Cardiac ventricle fibroblast (primary cell): Measurements from ENCODE around the gene RAD23B. TPM values are rescaled to one million over a fixed set of nuclear protein-coding genes. Genes with fewer than 3 reads are reported as not detected.

Experiments
- total RNA-seq: library from RNA; depleted of rRNA; stranded (reverse); fragments of >200 nt; gene quantifications from 2 replicates; pipeline ENCODE4 v1.2.3, GENCODE V29; 2015

RAD23B gene
- 73.1 and 85.6 TPM in 2 replicates for total RNA-seq

DNA sequence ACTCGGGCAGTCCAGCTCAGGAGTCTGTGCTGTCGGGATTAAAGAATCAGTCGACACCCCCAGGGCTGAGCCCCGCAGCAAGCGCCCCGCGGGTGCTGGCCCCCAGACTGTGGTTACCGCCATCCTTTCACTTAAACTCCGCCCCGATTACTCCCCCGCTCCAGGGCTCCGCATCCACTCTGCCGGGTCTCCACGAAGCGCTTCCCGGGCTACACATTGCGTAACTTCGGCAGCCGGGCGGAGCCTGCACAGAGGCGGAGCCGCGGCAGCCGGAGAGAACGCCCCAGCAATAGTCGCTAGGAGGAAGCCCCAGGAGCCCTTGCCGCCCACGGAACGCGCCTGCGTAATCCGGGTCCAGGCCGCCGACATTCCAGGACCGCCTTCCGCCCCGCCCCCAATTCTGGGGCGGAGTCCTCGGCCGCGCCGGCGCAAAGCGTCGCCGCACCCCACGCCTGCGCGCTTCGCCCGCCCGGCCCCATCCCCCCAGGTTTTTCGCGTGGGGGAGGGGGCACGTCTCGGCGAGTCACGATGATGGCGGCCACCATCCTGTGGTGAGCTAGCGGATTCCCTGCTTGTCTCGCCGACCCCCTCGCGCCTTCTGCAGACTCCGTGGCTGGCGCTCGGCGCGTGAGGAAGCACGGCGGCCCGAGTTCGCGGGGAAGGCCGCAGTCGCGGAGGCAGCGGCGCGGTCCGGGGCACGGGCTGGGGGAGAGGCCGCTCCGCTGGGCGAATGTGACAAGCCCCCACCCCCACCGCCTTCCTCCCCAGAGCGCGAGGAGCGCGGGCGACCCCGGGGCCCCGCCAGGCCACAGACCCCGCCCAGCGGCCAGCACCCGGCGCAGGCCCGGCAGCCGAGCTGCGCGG is at the start of gene RAD23B:
Gene RAD23B (plus strand): TSS at position 521 of the 864 bp plus-strand sequence. CDS start 351 bp downstream, outside the sequence.

Other genes with a start within 250 kb of the RAD23B start
- gene KLF4, start 206.5 kb downstream of the RAD23B start, total RNA-seq, result 11.1 and 11.4 TPM in 2 replicates